ENCODE data around the gene NEK10.

NEK10 gene

DNA sequence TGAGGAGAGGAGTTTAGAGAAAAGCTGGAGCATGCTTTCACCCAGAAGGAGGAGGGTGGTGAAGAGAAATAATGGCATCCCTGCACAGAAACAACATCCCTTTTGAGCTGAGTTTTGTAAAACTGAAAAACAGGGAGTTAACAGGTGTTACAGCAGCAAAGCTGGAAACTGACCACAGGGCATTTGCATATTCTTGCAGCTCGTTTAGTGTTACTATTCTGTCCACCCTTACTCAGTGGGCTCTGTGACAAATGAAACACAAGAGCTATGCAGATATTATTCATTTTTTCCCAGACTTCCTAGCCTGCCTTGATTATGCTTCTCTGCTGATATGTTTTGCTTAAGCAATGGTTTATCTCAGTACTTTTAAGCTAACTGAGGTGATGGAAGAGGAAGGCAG lies 272.0 kb downstream of the NEK10 start:
- DNase-seq (ENCODE audit: low read depth), result no peak

- DNase-seq (ENCODE audit: low read depth), result no peak
Observed at GRCh38 chr3:27095553-27096222, 273.5 kb downstream of the NEK10 start.

GRCh38 chr3:27094721-27095120 lies 274.5 kb downstream of the NEK10 start:
- DNase-seq (ENCODE audit: low read depth), result no peak

DNA sequence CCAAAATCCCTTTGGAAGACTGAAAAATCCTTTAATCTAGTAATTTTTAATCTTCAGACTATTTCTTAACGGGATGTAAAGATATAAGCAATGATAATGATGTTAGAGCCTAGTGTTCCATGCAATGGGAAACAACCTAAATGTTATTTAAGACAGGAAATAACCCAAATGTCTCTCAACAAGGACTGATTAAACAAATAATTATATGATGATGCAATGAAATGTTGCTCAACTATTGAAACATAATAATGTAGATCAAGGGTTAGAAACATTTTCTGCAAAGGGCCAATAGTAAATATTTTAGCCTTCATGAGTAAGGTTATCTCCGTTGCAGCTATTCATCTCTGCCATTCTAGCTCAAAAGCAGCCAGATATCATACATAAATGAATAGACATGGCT lies 275.4 kb downstream of the NEK10 start:
- DNase-seq (ENCODE audit: low read depth), result no peak

DNA sequence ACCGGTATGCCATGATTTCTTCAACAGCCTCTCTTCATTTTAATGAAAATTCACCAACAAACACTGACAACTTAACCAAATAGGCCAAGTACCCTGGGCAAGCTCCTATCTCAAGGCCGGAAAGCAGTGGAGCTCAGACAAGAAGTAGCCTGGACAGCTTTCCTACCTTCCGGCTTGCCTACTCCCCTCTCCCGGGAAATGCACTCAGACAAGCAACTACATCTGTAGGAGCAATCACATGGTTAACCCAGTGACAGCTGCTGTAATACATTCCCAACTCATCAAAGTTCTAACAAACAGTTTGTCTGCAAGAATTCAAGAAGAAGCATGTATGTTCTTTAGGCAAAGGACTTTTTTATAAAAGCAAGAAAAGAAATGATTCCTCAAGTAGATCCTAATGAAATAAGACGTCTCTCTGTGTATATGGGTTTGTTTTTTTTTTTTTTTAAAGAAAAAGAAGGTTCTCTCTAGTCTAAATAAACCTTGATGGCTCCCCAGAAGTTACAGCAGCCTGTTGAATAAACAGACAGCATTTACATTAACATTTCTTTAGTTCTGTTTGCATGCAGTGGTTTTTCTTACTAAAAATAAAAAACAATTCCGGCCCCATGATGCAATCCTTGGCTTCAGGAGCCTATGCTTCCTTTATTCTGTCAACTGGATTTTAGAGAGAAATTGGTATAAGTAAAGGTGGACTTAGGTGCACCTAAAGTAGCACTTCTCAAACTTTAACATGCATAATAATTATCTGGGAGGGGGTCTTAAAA lies 278.7 kb downstream of the NEK10 start:
- DNase-seq (ENCODE audit: low read depth), result no peak

DNA sequence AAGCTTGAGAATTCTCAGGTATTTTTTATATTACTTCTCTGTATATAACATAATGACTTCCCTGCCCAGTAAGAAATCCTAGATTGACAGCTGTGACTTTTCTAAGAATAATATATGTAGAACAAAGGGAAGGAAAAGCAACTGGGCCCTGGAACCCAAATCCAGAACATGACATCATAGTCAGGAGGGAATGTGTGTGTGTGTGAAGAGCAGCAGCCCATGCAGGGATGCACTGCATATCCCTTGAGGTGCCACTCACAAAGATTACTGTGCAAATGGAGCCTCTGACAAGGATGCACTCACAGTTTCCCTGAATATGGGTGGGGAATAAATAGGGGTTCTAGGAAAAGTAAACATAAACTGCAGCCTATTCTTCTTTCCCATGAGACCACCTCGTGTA lies 279.5 kb downstream of the NEK10 start:
- no peak for DNase-seq (ENCODE audit: low read depth)

- DNase-seq (ENCODE audit: low read depth), result no peak
Observed at GRCh38 chr3:27089068-27089467, 280.1 kb downstream of the NEK10 start.

DNA sequence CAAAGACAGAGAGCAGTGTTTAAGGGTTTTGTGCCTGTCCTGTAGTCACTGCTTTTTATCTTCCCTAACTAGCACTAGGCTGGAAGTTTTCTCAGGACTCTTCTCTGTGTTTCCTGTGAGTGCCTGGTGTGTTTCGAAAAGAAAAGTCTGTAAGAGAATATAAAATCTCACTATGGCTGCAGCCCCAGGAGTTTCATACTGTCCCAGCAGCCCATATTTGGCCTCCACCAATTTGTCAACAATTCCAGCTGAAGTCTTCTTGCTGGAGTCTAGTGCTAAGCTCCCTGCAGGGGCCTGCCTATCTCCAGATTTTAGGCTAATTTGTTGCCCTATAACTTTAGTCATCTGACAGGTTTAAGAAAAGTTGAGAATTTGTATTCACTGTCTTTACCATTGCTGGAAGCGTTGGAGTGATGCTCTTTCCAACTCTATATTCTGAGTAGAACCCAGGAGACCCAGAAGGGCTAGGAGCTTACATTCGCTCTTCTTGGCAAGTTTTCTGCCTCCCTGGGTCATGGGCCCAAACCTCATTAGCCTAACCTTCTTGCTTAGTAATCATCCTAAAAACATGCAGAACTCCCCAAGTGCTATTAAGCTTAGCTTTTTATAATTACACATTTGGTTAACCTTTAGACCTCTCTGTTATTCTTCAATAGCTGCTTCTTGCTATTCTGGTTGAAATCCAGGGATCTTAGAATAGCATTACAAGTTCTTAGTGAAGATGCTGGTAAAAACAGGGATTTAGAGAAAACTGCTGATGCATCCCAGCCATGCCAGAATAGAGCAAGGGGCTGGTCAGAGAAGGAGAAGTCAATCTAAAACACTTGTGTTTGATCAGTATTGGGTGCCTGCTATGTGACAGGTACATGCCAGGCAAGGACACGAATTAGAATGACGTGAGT lies 283.1 kb downstream of the NEK10 start:
- no peak for DNase-seq (ENCODE audit: low read depth)

DNA sequence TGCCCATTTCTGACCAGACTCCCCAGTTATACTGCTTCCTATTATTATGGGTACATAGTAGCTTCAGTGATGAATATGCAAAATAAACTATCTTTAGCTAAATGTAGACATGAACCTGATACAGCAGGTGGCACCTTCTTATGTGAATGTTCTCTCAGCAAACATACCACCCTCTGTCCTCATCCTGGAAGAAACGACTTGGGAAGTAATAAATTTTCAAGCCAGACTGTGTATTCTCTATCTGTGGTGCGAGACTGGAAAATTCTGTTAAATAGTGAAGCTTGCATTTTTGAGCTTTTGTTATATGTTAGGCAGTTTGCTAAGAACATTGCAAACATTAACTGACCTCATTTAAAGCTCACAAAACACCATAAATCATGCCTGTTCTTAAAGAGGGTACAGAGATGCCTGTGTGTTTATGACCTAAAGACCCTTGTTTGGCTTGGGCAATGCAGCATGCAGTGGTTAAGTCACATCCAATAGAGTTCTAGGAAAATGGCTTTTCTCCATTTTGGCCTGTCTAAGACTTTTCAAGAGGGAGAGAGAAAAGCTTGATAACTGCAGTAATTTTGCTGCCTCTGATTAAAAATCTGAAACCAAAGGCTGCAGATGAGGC lies 287.1 kb downstream of the NEK10 start:
- no peak for DNase-seq (ENCODE audit: low read depth)

DNA sequence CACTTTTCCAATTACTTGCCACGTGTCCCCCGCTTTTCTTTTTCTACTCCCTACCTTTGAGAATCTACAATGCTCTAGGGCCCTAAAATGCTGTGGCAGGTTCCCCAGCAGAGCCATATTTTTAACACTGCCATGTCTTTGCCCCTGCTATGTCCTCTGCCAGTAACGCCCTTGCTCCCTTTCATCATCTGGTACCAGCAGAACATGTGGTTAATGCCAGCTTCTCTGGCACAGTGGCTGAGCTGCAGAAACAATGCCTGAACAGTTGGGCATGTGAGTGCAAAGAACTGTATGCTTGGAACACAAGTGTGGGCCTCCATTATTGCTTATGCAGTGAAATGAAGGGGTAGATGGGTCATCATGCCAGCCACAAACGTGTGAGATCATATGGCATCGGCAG lies 287.6 kb downstream of the NEK10 start:
- no peak for DNase-seq (ENCODE audit: low read depth)

- DNase-seq (ENCODE audit: low read depth), result peak; percentile 10
Observed at GRCh38 chr3:27080258-27080525, 289.0 kb downstream of the NEK10 start.

GRCh38 chr3:27079427-27080257 lies 289.5 kb downstream of the NEK10 start:
- peak; percentile 54 for DNase-seq (ENCODE audit: low read depth)

- no peak for DNase-seq (ENCODE audit: low read depth)
Observed at GRCh38 chr3:27078246-27078913, 290.8 kb downstream of the NEK10 start.

- DNase-seq (ENCODE audit: low read depth), result no peak
Observed at GRCh38 chr3:27076815-27077630, 292.2 kb downstream of the NEK10 start.

GRCh38 chr3:27074914-27075313 lies 294.3 kb downstream of the NEK10 start:
- no peak for DNase-seq (ENCODE audit: low read depth)

- DNase-seq (ENCODE audit: low read depth), result no peak
Observed at GRCh38 chr3:27073912-27074311, 295.3 kb downstream of the NEK10 start.

DNA sequence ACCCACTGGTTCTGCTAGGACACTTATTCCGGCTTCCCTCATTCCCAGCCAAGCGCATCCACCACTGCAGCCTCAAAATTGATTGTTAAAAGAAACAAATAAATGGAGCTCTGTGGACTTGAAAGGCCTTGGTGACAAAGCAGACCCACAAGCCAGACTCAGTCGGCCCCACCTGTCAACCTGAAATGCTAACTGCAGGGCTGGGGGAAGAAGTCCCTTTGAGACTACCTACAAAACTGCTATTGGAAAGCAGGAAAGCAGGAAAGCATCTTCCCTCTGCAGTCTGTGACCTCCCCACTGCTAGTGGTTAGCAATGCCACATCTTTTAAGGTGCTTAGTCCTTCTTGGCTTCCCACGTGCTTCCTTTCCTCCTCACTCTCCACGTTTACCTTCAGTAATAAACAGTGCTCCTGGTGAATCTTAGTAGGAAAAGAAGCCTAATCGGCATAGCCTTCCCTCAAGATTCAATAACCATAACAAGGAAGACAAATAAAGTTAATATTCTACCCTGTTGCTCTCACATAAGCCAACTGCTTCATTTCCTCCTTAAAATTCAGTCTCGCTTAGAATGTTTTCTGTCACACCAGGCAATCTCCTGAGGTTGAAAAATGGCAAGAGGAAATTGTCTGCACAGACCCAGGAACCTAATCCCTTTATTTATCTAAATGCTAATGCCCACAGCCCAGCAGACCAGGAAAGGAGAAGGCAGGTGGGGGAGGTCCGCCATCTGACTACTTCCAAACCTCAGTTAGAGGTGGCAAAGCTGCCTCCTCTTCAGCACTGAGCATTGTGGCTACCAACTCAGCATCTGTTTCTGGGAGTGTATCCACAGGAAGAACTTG lies 296.2 kb downstream of the NEK10 start:
- no peak for DNase-seq (ENCODE audit: low read depth)

DNA sequence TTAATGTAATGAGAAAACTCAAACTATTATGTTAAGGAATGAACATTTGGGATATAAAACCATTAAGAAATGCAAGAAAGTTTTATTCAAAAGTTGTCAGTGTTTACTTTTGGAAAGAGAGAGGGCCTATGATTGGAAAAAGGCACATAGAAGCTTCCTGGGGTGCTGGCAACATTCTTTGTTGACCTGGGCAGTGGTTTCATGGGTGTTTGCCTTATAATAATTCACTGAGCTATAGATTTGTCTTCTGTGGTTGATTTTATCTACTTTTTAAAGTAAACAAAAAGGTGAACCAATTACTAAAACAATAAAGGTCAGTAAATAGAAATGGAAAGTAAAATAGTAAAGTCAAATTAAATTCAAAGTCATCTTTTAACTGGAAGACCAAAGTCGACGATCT lies 308.8 kb downstream of the NEK10 start:
- DNase-seq (ENCODE audit: low read depth), result no peak

Measured in GM04504 (cell line).